GM21528 (cell line): Measurements from ENCODE around the gene GRIK2.

Experiments used
- ATAC-seq: cut with Tn5 transposase; IDR thresholded peaks from one replicate; pipeline ENCODE4 v1.9.1; 2021; ENCODE audit warnings: mild to moderate bottlenecking, moderate library complexity; ENCODE audit not compliant: unreplicated experiment, low FRiP score

The GRIK2 gene

GRCh38 chr6:101399616-101400162 lies 6.2 kb downstream of the GRIK2 start:
- no peak for ATAC-seq

GRCh38 chr6:101400326-101401135 lies 7.0 kb downstream of the GRIK2 start:
- no peak for ATAC-seq

- no peak for ATAC-seq
Observed at GRCh38 chr6:101401171-101401570, 7.7 kb downstream of the GRIK2 start.

- no peak for ATAC-seq
Observed at GRCh38 chr6:101401792-101402621, 8.5 kb downstream of the GRIK2 start.

GRCh38 chr6:101402622-101403031 lies 9.1 kb downstream of the GRIK2 start:
- no peak for ATAC-seq

- ATAC-seq: no peak
Observed at GRCh38 chr6:101403216-101403945, 9.9 kb downstream of the GRIK2 start.

GRCh38 chr6:101404775-101405174 lies 11.3 kb downstream of the GRIK2 start:
- no peak for ATAC-seq

- ATAC-seq: no peak
Observed at GRCh38 chr6:101413773-101414172, 20.3 kb downstream of the GRIK2 start.

GRCh38 chr6:101417900-101418299 lies 24.4 kb downstream of the GRIK2 start:
- ATAC-seq: no peak

GRCh38 chr6:101422251-101422650 lies 28.7 kb downstream of the GRIK2 start:
- no peak for ATAC-seq

- ATAC-seq: no peak
Observed at GRCh38 chr6:101422811-101423210, 29.3 kb downstream of the GRIK2 start.

GRCh38 chr6:101429270-101429669 lies 35.8 kb downstream of the GRIK2 start:
- ATAC-seq: no peak

- no peak for ATAC-seq
Observed at GRCh38 chr6:101429845-101430244, 36.3 kb downstream of the GRIK2 start.

GRCh38 chr6:101433141-101433540 lies 39.6 kb downstream of the GRIK2 start:
- no peak for ATAC-seq

GRCh38 chr6:101434601-101435000 lies 41.1 kb downstream of the GRIK2 start:
- no peak for ATAC-seq

- ATAC-seq: no peak
Observed at GRCh38 chr6:101435038-101435437, 41.5 kb downstream of the GRIK2 start.

GRCh38 chr6:101439790-101440189 lies 46.3 kb downstream of the GRIK2 start:
- ATAC-seq: no peak

- no peak for ATAC-seq
Observed at GRCh38 chr6:101443315-101443714, 49.8 kb downstream of the GRIK2 start.

- ATAC-seq: no peak
Observed at GRCh38 chr6:101444717-101445116, 51.2 kb downstream of the GRIK2 start.

- ATAC-seq: no peak
Observed at GRCh38 chr6:101445527-101445926, 52.0 kb downstream of the GRIK2 start.

GRCh38 chr6:101450901-101451300 lies 57.4 kb downstream of the GRIK2 start:
- ATAC-seq: no peak
